Neural cell (in vitro differentiated cells): ENCODE results near the gene PRR30. TPM values are rescaled to one million over a fixed set of nuclear protein-coding genes. Genes with fewer than 3 reads are reported as not detected.
"Not testable (repeated sequence)": the region's sequence is repeated elsewhere in the genome, so short reads cannot be mapped to it uniquely, and the experiment has no call there.

Experiments
- H2AFZ ChIP-seq: fragments of 200-600, 300-800 bp; sonication (generic), shearing (Covaris generic); 2 replicates; pipeline ENCODE4 v1.6.0; 2014; ENCODE audit warnings: low read depth, mild to moderate bottlenecking, antibody characterized with exemption, low read length, moderate library complexity
- H3F3A ChIP-seq: fragments of 200-600 bp; shearing (Covaris generic); 2 replicates; pipeline ENCODE4 v1.6.1; 2016; ENCODE audit warnings: mild to moderate bottlenecking, moderate library complexity, mixed read lengths, antibody characterized with exemption, low read length; ENCODE audit not compliant: insufficient read depth, poor library complexity, severe bottlenecking
- H3K27ac ChIP-seq: fragments of 200-600, 300-800 bp; sonication (generic), shearing (Covaris generic); 2 replicates; pipeline ENCODE4 v1.5.1; 2014; ENCODE audit warnings: mild to moderate bottlenecking, low read length, moderate library complexity
- H3K27me3 ChIP-seq: fragments of 300-800, 200-600 bp; sonication (generic), shearing (Covaris generic); 2 replicates; pipeline ENCODE4 v1.6.0; 2014; ENCODE audit warnings: mild to moderate bottlenecking, low read depth, low read length, moderate library complexity; ENCODE audit not compliant: insufficient read depth
- H3K36me3 ChIP-seq: fragments of 300-800, 200-600 bp; sonication (generic), shearing (Covaris generic); 2 replicates; pipeline ENCODE4 v1.5.1; 2014; ENCODE audit warnings: mild to moderate bottlenecking, antibody characterized with exemption, low read length, moderate library complexity; ENCODE audit not compliant: insufficient read depth
- H3K4me2 ChIP-seq: fragments of 300-800, 200-600 bp; sonication (generic), shearing (Covaris generic); 2 replicates; pipeline ENCODE4 v1.6.0; 2014; ENCODE audit warnings: mild to moderate bottlenecking, low read length
- H3K4me3 ChIP-seq: fragments of 300-800, 200-600 bp; sonication (generic), shearing (Covaris generic); 2 replicates; pipeline ENCODE4 v1.5.1; 2014; ENCODE audit warnings: mild to moderate bottlenecking, low read length, moderate library complexity
- H3K79me2 ChIP-seq: fragments of 200-600 bp; shearing (Covaris generic); replicated peaks from 2 replicates; pipeline ENCODE4 v1.6.0; 2014; ENCODE audit warnings: mild to moderate bottlenecking, low read length, moderate library complexity; ENCODE audit not compliant: insufficient read depth
- H3K9ac ChIP-seq: fragments of 300-800, 200-600 bp; sonication (generic), shearing (Covaris generic); 2 replicates; pipeline ENCODE4 v1.6.1; 2016; ENCODE audit warnings: mild to moderate bottlenecking, low read length, mixed read lengths
- H3K9me2 ChIP-seq: fragments of 200-600 bp; shearing (Covaris generic); 2 replicates; pipeline ENCODE4 v1.6.1; 2016; ENCODE audit warnings: mild to moderate bottlenecking, low read length, mixed read lengths; ENCODE audit not compliant: insufficient read depth
- H3K9me3 ChIP-seq: fragments of 200-600, 300-800 bp; sonication (generic), shearing (Covaris generic); 2 replicates; pipeline ENCODE4 v1.6.1; 2016; ENCODE audit warnings: mild to moderate bottlenecking, mixed run types, low read length, moderate library complexity, mixed read lengths
- H4K20me1 ChIP-seq: fragments of 200-600 bp; shearing (Covaris generic); 2 replicates; pipeline ENCODE4 v1.6.1; 2016; ENCODE audit warnings: mild to moderate bottlenecking, mixed run types; ENCODE audit not compliant: insufficient read depth
- EP300 ChIP-seq: fragments of 450-650 bp; conservative IDR thresholded peaks from 2 replicates; pipeline ENCODE4 v1.6.1; 2014; ENCODE audit warnings: antibody characterized with exemption, mild to moderate bottlenecking, moderate library complexity; ENCODE audit not compliant: poor library complexity, severe bottlenecking
- EZH2 ChIP-seq: fragments of 200-600, 300-800 bp; shearing (Covaris generic), sonication (generic); IDR thresholded peaks from 2 replicates; pipeline ENCODE4 v1.6.1; 2014; ENCODE audit warnings: antibody characterized with exemption, low read length, borderline replicate concordance, mild to moderate bottlenecking; ENCODE audit not compliant: insufficient read depth, poor library complexity, severe bottlenecking
- MXI1 ChIP-seq: fragments of 450-650 bp; conservative IDR thresholded peaks from 2 replicates; pipeline ENCODE4 v1.6.1; 2014; ENCODE audit warnings: antibody characterized with exemption, mild to moderate bottlenecking; ENCODE audit not compliant: poor library complexity, severe bottlenecking
- POLR2AphosphoS5 ChIP-seq: IDR thresholded peaks from 2 replicates; pipeline ENCODE4 v1.6.1; 2012
- RAD21 ChIP-seq: fragments of 450-650 bp; conservative IDR thresholded peaks from 2 replicates; pipeline ENCODE4 v1.6.1; 2014; ENCODE audit warnings: antibody characterized with exemption, mild to moderate bottlenecking, moderate library complexity
- REST ChIP-seq: IDR thresholded peaks from 2 replicates; pipeline ENCODE4 v1.6.1; 2012; ENCODE audit warnings: borderline replicate concordance
- SMC3 ChIP-seq: fragments of 450-650 bp; conservative IDR thresholded peaks from 2 replicates; pipeline ENCODE4 v1.6.1; 2014; ENCODE audit warnings: antibody characterized with exemption, mild to moderate bottlenecking, moderate library complexity; ENCODE audit not compliant: poor library complexity
- TAF1 ChIP-seq: IDR thresholded peaks from 2 replicates; pipeline ENCODE4 v1.6.1; 2012; ENCODE audit warnings: low read depth
- polyA plus RNA-seq: library from polyadenylated mRNA; depleted of rRNA; stranded (reverse); fragments of >200 nt; gene quantifications from 2 replicates; pipeline ENCODE4 v1.2.3, GENCODE V29; 2014
- TF ChIP-seq, protein P1 (sequence below): fragments of 450-650 bp; IDR thresholded peaks from 2 replicates; pipeline ENCODE4 v1.5.1; 2014; ENCODE audit warnings: antibody characterized with exemption, mild to moderate bottlenecking, moderate library complexity; ENCODE audit not compliant: poor library complexity, severe bottlenecking

Gene PRR30
- polyA plus RNA-seq, 1 donor from 2014 or later = not detected

DNA sequence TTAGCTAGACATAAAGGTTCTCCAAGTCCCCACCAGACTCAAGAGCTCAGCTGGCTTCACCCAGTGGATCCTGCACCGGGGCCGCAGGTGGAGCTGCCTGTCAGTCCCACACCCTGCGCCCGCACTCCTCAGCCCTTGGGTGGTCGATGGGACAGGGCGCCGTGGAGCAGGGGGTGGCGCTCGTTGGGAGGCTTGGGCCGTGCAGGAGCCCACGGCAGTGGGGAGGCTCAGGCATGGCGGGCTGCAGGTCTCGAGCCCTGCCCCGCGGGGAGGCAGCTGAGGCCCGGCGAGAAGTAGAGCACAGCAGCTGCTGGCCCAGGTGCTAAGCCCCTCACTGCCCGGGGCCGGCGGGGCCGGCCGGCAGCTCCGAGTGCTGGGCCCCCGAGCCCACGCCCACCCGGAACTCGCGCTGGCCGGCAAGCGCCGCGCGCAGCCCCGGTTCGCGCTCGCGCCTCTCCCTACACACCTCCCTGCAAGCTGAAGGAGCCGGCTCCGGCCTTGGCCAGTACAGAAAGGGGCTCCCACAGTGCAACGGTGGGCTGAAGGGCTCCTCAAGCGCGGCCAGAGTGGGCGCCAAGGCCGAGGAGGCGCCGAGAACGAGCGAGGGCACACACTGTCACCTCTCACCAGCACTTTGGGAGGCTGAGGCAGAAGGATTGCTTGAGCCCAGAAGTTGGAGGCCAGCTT is 27.7 kb downstream of the PRR30 start:
- not testable (repeated sequence) for H3K9me3 ChIP-seq, H3K79me2 ChIP-seq, H3K9ac ChIP-seq, H3K4me2 ChIP-seq, H3K36me3 ChIP-seq, H3K27me3 ChIP-seq, H3K9me2 ChIP-seq, H3F3A ChIP-seq, H3K4me3 ChIP-seq, H2AFZ ChIP-seq, H3K27ac ChIP-seq, H4K20me1 ChIP-seq

- H3K79me2 ChIP-seq, H3K9ac ChIP-seq, H2AFZ ChIP-seq, H3K4me2 ChIP-seq, H3K27me3 ChIP-seq, H4K20me1 ChIP-seq, H3F3A ChIP-seq, H3K27ac ChIP-seq, H3K36me3 ChIP-seq, H3K9me3 ChIP-seq, H3K9me2 ChIP-seq, H3K4me3 ChIP-seq: not testable (repeated sequence)
These were observed 28.4 kb downstream of the PRR30 start for GRCh38 chr2:27110603-27111352.

DNA sequence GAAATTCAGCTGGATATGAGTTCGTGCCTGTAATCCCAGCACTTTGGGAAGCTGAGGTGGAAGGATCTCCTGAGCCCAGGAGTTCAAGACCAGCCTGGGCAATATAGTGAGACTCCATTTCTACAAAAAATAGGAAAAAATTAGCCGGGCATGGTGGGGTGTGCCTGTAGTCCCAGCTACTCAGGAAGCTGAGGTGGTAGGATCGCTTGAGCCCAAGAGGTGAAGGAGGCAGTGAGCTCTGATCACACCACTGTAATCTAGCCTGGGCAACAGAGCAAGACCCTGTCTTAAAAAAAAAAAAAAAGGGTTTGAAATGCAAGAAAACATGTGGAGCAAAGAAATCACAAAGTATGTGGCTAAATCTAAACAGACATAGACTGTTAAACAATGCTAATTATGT is 30.1 kb downstream of the PRR30 start:
- Histone ChIP-seq H3K27me3 (no peaks in the 10 kb centered on the region), H3K9ac (no peak overlapping the region), H2AFZ (no peak overlapping the region), H3K4me3 (no peak overlapping the region), H3K27ac (no peak overlapping the region), H3K79me2 (no peaks in the 10 kb centered on the region), H3K9me2 (no peaks in the 10 kb centered on the region), H4K20me1 (no peaks in the 10 kb centered on the region), H3F3A (no peaks in the 10 kb centered on the region), H3K9me3 (no peaks in the 10 kb centered on the region), H3K36me3 (no peaks in the 10 kb centered on the region), H3K4me2 (no peak overlapping the region)
- no peak for TF ChIP-seq RAD21
- no peak for TF ChIP-seq TAF1
- no peak for TF ChIP-seq POLR2AphosphoS5
- no peak for TF ChIP-seq SMC3
- TF ChIP-seq, protein P1, sequence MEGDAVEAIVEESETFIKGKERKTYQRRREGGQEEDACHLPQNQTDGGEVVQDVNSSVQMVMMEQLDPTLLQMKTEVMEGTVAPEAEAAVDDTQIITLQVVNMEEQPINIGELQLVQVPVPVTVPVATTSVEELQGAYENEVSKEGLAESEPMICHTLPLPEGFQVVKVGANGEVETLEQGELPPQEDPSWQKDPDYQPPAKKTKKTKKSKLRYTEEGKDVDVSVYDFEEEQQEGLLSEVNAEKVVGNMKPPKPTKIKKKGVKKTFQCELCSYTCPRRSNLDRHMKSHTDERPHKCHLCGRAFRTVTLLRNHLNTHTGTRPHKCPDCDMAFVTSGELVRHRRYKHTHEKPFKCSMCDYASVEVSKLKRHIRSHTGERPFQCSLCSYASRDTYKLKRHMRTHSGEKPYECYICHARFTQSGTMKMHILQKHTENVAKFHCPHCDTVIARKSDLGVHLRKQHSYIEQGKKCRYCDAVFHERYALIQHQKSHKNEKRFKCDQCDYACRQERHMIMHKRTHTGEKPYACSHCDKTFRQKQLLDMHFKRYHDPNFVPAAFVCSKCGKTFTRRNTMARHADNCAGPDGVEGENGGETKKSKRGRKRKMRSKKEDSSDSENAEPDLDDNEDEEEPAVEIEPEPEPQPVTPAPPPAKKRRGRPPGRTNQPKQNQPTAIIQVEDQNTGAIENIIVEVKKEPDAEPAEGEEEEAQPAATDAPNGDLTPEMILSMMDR = no peak
- no peak for TF ChIP-seq REST
- TF ChIP-seq EP300 = no peak
- TF ChIP-seq MXI1 = no peak
- no peak for TF ChIP-seq EZH2
